Activated CD4-positive, CD25-positive, alpha-beta regulatory T cell treated with anti-CD3 and anti-CD28 coated beads, Interleukin-2, amount 50 U/mL, for 72 hours (primary cell): Measurements from ENCODE around the gene KCNJ10.

Experiments used
- DNase-seq: peaks from one replicate; pipeline ENCODE4 v3.0.0; 2021

KCNJ10 gene

GRCh38 chr1:159985473-159985872 lies 84.5 kb downstream of the KCNJ10 start:
- no peak for DNase-seq

- DNase-seq = no peak
These were observed 86.3 kb downstream of the KCNJ10 start for GRCh38 chr1:159983681-159984080.

- no peak for DNase-seq
These were observed 87.7 kb downstream of the KCNJ10 start for GRCh38 chr1:159982280-159982679.

GRCh38 chr1:159981351-159982055 lies 88.5 kb downstream of the KCNJ10 start:
- DNase-seq = no peak

GRCh38 chr1:159980786-159981185 lies 89.2 kb downstream of the KCNJ10 start:
- DNase-seq = no peak

GRCh38 chr1:159980076-159980475 lies 89.9 kb downstream of the KCNJ10 start:
- no peak for DNase-seq

- no peak for DNase-seq
These were observed 90.7 kb downstream of the KCNJ10 start for GRCh38 chr1:159979257-159979656.

- DNase-seq = no peak
These were observed 91.9 kb downstream of the KCNJ10 start for GRCh38 chr1:159978107-159978398.

GRCh38 chr1:159977364-159978106 lies 92.4 kb downstream of the KCNJ10 start:
- DNase-seq = no peak

GRCh38 chr1:159974350-159974965 lies 95.5 kb downstream of the KCNJ10 start:
- DNase-seq = no peak

GRCh38 chr1:159973350-159973940 lies 96.5 kb downstream of the KCNJ10 start:
- DNase-seq = no peak

GRCh38 chr1:159972443-159973205 lies 97.3 kb downstream of the KCNJ10 start:
- DNase-seq = no peak

- no peak for DNase-seq
These were observed 99.0 kb downstream of the KCNJ10 start for GRCh38 chr1:159970932-159971342.

- no peak for DNase-seq
These were observed 101.1 kb downstream of the KCNJ10 start for GRCh38 chr1:159968901-159969300.

GRCh38 chr1:159965263-159965662 lies 104.7 kb downstream of the KCNJ10 start:
- no peak for DNase-seq

GRCh38 chr1:159964144-159964543 lies 105.8 kb downstream of the KCNJ10 start:
- DNase-seq = no peak

GRCh38 chr1:159962176-159962575 lies 107.8 kb downstream of the KCNJ10 start:
- no peak for DNase-seq

- DNase-seq = no peak
These were observed 108.3 kb downstream of the KCNJ10 start for GRCh38 chr1:159961636-159962035.

- DNase-seq = no peak
These were observed 109.1 kb downstream of the KCNJ10 start for GRCh38 chr1:159960721-159961381.

GRCh38 chr1:159959451-159959850 lies 110.5 kb downstream of the KCNJ10 start:
- DNase-seq = no peak

- DNase-seq = no peak
These were observed 111.1 kb downstream of the KCNJ10 start for GRCh38 chr1:159958719-159959380.

- DNase-seq = no peak
These were observed 112.1 kb downstream of the KCNJ10 start for GRCh38 chr1:159957824-159958268.
